K562 (cell line): ENCODE measurements around the gene PDE6D.

ENCODE experiments used
- MECOM ChIP-seq: fragments of 250-450 bp; sonication (Bioruptor Pico); IDR thresholded peaks from 2 replicates; pipeline ENCODE4 v1.8.0; 2022; ENCODE audit warnings: inconsistent platforms
- MEF2D ChIP-seq: conservative IDR thresholded peaks from 2 replicates; pipeline ENCODE4 v1.6.1; 2016; ENCODE audit warnings: low read depth, missing genetic modification characterization, missing compliant biosample characterization
- SAFB2 ChIP-seq: fragments of 200-400 bp; formaldehyde crosslinking; IDR thresholded peaks from 2 replicates; pipeline ENCODE4 v1.6.1; 2018; ENCODE audit warnings: borderline replicate concordance, low read length, low read depth, moderate library complexity; ENCODE audit not compliant: severe bottlenecking
- XRCC4 ChIP-seq: IDR thresholded peaks from one replicate; pipeline ENCODE4 v1.6.1; 2011; ENCODE audit not compliant: insufficient read depth, insufficient read length; ENCODE audit errors: extremely low read depth
- TF ChIP-seq, protein P1 (sequence below): sonication (generic); formaldehyde crosslinking; IDR thresholded peaks from 2 replicates; pipeline ENCODE4 v1.8.0; 2023; ENCODE audit warnings: missing genetic modification reagents, mild to moderate bottlenecking, borderline replicate concordance
- TF ChIP-seq, protein P2 (sequence below), 3 experiments: IDR thresholded peaks in 2 of 3; conservative IDR thresholded peaks in 1 of 3; 2 replicates each; pipeline ENCODE4 v1.5.1; 2011 to 2012; ENCODE audit warnings: low read length in 3 of 3, mild to moderate bottlenecking in 3 of 3, control low read depth in 2 of 3, improper control_type of control experiment in 1 of 3, inconsistent platforms in 1 of 3, low read depth in 1 of 3, mixed read lengths in 1 of 3, moderate library complexity in 1 of 3; ENCODE audit not compliant: insufficient read depth in 2 of 3
- TF ChIP-seq, protein P3 (sequence below): fragments of 450-650 bp; IDR thresholded peaks from 2 replicates; pipeline ENCODE4 v1.6.1; 2018; ENCODE audit warnings: mild to moderate bottlenecking, low read depth; ENCODE audit not compliant: partially characterized antibody
- TF ChIP-seq, protein P4 (sequence below): fragments of 250-450 bp; sonication (Bioruptor Pico); IDR thresholded peaks from 2 replicates; pipeline ENCODE4 v1.8.0; 2022; ENCODE audit warnings: inconsistent platforms, mild to moderate bottlenecking, moderate library complexity, borderline replicate concordance

DNA sequence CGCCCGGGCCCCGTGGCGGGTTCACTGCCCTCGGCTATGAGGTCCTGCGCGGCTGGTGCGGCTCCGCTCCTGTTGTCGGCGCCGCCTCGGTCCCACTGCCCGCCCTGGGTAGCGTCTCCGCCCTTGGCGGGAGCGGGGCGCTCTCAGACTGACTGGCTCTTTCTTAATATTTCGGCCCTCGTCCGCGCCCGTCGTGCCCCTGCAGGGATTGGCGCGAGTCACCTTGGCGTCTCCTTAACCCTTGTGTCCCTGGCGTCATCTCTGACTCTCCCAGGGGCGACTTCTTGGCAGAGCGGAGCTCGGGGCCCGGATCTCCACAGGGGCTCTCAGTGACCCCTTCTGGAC, 71.5 kb downstream of the PDE6D start:
- TF ChIP-seq, protein P1, sequence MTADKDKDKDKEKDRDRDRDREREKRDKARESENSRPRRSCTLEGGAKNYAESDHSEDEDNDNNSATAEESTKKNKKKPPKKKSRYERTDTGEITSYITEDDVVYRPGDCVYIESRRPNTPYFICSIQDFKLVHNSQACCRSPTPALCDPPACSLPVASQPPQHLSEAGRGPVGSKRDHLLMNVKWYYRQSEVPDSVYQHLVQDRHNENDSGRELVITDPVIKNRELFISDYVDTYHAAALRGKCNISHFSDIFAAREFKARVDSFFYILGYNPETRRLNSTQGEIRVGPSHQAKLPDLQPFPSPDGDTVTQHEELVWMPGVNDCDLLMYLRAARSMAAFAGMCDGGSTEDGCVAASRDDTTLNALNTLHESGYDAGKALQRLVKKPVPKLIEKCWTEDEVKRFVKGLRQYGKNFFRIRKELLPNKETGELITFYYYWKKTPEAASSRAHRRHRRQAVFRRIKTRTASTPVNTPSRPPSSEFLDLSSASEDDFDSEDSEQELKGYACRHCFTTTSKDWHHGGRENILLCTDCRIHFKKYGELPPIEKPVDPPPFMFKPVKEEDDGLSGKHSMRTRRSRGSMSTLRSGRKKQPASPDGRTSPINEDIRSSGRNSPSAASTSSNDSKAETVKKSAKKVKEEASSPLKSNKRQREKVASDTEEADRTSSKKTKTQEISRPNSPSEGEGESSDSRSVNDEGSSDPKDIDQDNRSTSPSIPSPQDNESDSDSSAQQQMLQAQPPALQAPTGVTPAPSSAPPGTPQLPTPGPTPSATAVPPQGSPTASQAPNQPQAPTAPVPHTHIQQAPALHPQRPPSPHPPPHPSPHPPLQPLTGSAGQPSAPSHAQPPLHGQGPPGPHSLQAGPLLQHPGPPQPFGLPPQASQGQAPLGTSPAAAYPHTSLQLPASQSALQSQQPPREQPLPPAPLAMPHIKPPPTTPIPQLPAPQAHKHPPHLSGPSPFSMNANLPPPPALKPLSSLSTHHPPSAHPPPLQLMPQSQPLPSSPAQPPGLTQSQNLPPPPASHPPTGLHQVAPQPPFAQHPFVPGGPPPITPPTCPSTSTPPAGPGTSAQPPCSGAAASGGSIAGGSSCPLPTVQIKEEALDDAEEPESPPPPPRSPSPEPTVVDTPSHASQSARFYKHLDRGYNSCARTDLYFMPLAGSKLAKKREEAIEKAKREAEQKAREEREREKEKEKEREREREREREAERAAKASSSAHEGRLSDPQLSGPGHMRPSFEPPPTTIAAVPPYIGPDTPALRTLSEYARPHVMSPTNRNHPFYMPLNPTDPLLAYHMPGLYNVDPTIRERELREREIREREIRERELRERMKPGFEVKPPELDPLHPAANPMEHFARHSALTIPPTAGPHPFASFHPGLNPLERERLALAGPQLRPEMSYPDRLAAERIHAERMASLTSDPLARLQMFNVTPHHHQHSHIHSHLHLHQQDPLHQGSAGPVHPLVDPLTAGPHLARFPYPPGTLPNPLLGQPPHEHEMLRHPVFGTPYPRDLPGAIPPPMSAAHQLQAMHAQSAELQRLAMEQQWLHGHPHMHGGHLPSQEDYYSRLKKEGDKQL (CRISPR knock-in tag), result no peak
- TF ChIP-seq MEF2D (tag) (no peak), MECOM (CRISPR knock-in tag) (no peak), XRCC4 (no peak), SAFB2 (no peak)
- TF ChIP-seq, protein P2, sequence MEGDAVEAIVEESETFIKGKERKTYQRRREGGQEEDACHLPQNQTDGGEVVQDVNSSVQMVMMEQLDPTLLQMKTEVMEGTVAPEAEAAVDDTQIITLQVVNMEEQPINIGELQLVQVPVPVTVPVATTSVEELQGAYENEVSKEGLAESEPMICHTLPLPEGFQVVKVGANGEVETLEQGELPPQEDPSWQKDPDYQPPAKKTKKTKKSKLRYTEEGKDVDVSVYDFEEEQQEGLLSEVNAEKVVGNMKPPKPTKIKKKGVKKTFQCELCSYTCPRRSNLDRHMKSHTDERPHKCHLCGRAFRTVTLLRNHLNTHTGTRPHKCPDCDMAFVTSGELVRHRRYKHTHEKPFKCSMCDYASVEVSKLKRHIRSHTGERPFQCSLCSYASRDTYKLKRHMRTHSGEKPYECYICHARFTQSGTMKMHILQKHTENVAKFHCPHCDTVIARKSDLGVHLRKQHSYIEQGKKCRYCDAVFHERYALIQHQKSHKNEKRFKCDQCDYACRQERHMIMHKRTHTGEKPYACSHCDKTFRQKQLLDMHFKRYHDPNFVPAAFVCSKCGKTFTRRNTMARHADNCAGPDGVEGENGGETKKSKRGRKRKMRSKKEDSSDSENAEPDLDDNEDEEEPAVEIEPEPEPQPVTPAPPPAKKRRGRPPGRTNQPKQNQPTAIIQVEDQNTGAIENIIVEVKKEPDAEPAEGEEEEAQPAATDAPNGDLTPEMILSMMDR (IDR thresholded peaks at IDR 0.05 in 2 of 3, conservative IDR thresholded peaks at IDR 0.05 in 1 of 3; ENCODE audit: insufficient read depth in 2 of 3, low read depth in 1 of 3, low read length in 3 of 3), result no peak
- TF ChIP-seq, protein P3, sequence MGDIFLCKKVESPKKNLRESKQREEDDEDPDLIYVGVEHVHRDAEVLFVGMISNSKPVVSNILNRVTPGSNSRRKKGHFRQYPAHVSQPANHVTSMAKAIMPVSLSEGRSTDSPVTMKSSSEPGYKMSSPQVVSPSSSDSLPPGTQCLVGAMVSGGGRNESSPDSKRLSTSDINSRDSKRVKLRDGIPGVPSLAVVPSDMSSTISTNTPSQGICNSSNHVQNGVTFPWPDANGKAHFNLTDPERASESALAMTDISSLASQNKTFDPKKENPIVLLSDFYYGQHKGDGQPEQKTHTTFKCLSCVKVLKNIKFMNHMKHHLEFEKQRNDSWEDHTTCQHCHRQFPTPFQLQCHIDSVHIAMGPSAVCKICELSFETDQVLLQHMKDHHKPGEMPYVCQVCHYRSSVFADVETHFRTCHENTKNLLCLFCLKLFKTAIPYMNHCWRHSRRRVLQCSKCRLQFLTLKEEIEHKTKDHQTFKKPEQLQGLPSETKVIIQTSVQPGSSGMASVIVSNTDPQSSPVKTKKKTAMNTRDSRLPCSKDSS, result no peak
- TF ChIP-seq, protein P4, sequence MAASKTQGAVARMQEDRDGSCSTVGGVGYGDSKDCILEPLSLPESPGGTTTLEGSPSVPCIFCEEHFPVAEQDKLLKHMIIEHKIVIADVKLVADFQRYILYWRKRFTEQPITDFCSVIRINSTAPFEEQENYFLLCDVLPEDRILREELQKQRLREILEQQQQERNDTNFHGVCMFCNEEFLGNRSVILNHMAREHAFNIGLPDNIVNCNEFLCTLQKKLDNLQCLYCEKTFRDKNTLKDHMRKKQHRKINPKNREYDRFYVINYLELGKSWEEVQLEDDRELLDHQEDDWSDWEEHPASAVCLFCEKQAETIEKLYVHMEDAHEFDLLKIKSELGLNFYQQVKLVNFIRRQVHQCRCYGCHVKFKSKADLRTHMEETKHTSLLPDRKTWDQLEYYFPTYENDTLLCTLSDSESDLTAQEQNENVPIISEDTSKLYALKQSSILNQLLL, result no peak
